Neural progenitor cell (in vitro differentiated cells): ENCODE results near the gene PDF. TPM values are rescaled to one million over a fixed set of nuclear protein-coding genes. Genes with fewer than 3 reads are reported as not detected.

ENCODE experiments used
- DNase-seq: peaks from one replicate; pipeline ENCODE4 v3.0.0-alpha.2; 2016; ENCODE audit warnings: low spot score
- H2AFZ ChIP-seq: fragments of 200-600 bp; sonication (generic); replicated peaks from 2 replicates; pipeline ENCODE4 v1.6.1; 2016; ENCODE audit warnings: antibody characterized with exemption
- H3F3A ChIP-seq: fragments of 200-600 bp; sonication (generic); 2 replicates; pipeline ENCODE4 v1.6.1; 2016; ENCODE audit warnings: antibody characterized with exemption, low read depth
- H3K27ac ChIP-seq: fragments of 200-600 bp; sonication (generic); 2 replicates; pipeline ENCODE4 v1.5.1; 2016; ENCODE audit warnings: mild to moderate bottlenecking
- H3K27me3 ChIP-seq: fragments of 200-600 bp; sonication (generic); 2 replicates; pipeline ENCODE4 v1.6.1; 2016; ENCODE audit warnings: mild to moderate bottlenecking, moderate library complexity
- H3K36me3 ChIP-seq: fragments of 200-600 bp; sonication (generic); 2 replicates; pipeline ENCODE4 v1.5.1; 2016
- H3K4me1 ChIP-seq: fragments of 200-600 bp; sonication (generic); 2 replicates; pipeline ENCODE4 v1.6.1; 2016; ENCODE audit warnings: mixed run types
- H3K4me2 ChIP-seq: fragments of 200-600 bp; sonication (generic); 2 replicates; pipeline ENCODE4 v1.6.1; 2016
- H3K4me3 ChIP-seq: fragments of 200-600 bp; sonication (generic); 2 replicates; pipeline ENCODE4 v1.5.1; 2016
- H3K79me2 ChIP-seq: fragments of 200-600 bp; sonication (generic); 2 replicates; pipeline ENCODE4 v1.6.1; 2016; ENCODE audit warnings: low read depth
- H3K9ac ChIP-seq: fragments of 200-600 bp; sonication (generic); 2 replicates; pipeline ENCODE4 v1.6.1; 2016
- H3K9me3 ChIP-seq: fragments of 200-600 bp; sonication (generic); 2 replicates; pipeline ENCODE4 v1.5.1; 2016; ENCODE audit warnings: low read depth
- H4K20me1 ChIP-seq: fragments of 200-600 bp; sonication (generic); 2 replicates; pipeline ENCODE4 v1.6.1; 2016; ENCODE audit warnings: low read depth
- H3K27ac Mint-ChIP-seq: 3 replicates; pipeline ENCODE4 v1.8.0; 2021; ENCODE audit warnings: mixed read lengths
- H3K27me3 Mint-ChIP-seq: 2 replicates; pipeline ENCODE4 v1.8.0; 2022; ENCODE audit warnings: low read depth, mild to moderate bottlenecking, inconsistent platforms, moderate library complexity, mixed read lengths; ENCODE audit not compliant: insufficient read depth
- H3K36me3 Mint-ChIP-seq: 3 replicates; pipeline ENCODE4 v1.8.0; 2021; ENCODE audit warnings: mixed read lengths
- H3K4me1 Mint-ChIP-seq: 3 replicates; pipeline ENCODE4 v1.8.0; 2021; ENCODE audit warnings: mixed read lengths
- H3K4me3 Mint-ChIP-seq: 3 replicates; pipeline ENCODE4 v1.8.0; 2021; ENCODE audit warnings: mild to moderate bottlenecking, moderate library complexity, mixed read lengths
- H3K9me3 Mint-ChIP-seq: 3 replicates; pipeline ENCODE4 v1.8.0; 2020; ENCODE audit warnings: mixed read lengths
- EZH2 ChIP-seq: fragments of 200-600 bp; sonication (generic); IDR thresholded peaks from 2 replicates; pipeline ENCODE4 v1.6.1; 2017; ENCODE audit warnings: antibody characterized with exemption, mild to moderate bottlenecking, moderate library complexity
- EZH2phosphoT487 ChIP-seq: fragments of 200-600 bp; sonication (generic); IDR thresholded peaks from 2 replicates; pipeline ENCODE4 v1.6.1; 2017; ENCODE audit warnings: antibody characterized with exemption
- total RNA-seq: library from RNA; depleted of rRNA; stranded (reverse); fragments of >200 nt; gene quantifications from 2 replicates; pipeline ENCODE4 v1.2.3, GENCODE V29; 2015; ENCODE audit warnings: low replicate concordance
- TF ChIP-seq, protein P1 (sequence below): fragments of 200-600 bp; sonication (generic); IDR thresholded peaks from 2 replicates; pipeline ENCODE4 v1.5.1; 2017; ENCODE audit warnings: antibody characterized with exemption, mild to moderate bottlenecking

Gene PDF
- total RNA-seq, 1 donor from 2014 or later: 12.9 TPM

DNA sequence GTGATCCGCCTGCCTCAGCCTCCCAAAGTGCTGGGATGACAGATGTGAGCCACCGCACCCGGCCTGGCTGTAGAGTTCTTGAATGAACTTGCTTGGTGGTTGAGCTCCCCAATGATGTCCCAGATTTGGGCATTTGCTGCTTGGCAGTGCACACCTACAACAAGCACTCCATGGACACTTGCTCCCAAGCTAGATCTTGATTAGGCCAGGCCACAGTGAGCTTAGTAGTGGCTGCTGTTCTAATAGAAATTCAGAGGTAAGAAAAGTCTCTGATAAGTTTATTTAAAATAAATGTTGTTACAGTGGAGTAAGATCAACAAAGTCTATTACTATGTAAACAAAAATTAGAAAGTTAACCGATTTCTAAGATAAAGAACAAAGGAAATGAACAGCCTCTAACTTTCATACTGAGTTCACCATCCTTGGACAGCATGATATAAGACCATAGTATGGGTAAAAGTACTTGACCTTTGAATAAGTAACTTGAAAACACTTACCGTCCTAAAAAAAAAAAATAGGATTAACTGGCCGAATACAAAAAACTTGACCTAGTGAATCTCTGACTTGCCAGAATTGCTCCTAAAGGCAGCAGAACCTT is 20.2 kb upstream of the PDF start:
- DNase-seq: no peak
- no peak overlapping the region for H3K27ac Mint-ChIP-seq
- peaks cover 4% of the 10 kb centered on the region for H3K27me3 Mint-ChIP-seq
- Histone ChIP-seq H3K79me2 (no peaks in the 10 kb centered on the region), H4K20me1 (no peaks in the 10 kb centered on the region), H3K4me2 (no peak overlapping the region), H3F3A (peaks cover 4% of the 10 kb centered on the region), H3K27me3 (no peaks in the 10 kb centered on the region), H2AFZ (no peak overlapping the region), H3K4me1 (no peaks in the 10 kb centered on the region), H3K9ac (no peak overlapping the region), H3K36me3 (peaks cover 5% of the 10 kb centered on the region), H3K27ac (no peak overlapping the region), H3K4me3 (no peak overlapping the region), H3K9me3 (no peaks in the 10 kb centered on the region)
- no peaks in the 10 kb centered on the region for H3K4me1 Mint-ChIP-seq
- TF ChIP-seq, protein P1, sequence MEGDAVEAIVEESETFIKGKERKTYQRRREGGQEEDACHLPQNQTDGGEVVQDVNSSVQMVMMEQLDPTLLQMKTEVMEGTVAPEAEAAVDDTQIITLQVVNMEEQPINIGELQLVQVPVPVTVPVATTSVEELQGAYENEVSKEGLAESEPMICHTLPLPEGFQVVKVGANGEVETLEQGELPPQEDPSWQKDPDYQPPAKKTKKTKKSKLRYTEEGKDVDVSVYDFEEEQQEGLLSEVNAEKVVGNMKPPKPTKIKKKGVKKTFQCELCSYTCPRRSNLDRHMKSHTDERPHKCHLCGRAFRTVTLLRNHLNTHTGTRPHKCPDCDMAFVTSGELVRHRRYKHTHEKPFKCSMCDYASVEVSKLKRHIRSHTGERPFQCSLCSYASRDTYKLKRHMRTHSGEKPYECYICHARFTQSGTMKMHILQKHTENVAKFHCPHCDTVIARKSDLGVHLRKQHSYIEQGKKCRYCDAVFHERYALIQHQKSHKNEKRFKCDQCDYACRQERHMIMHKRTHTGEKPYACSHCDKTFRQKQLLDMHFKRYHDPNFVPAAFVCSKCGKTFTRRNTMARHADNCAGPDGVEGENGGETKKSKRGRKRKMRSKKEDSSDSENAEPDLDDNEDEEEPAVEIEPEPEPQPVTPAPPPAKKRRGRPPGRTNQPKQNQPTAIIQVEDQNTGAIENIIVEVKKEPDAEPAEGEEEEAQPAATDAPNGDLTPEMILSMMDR: no peak
- TF ChIP-seq EZH2: no peak
- no peaks in the 10 kb centered on the region for H3K9me3 Mint-ChIP-seq
- peaks cover 5% of the 10 kb centered on the region for H3K36me3 Mint-ChIP-seq
- no peak overlapping the region for H3K4me3 Mint-ChIP-seq

DNA sequence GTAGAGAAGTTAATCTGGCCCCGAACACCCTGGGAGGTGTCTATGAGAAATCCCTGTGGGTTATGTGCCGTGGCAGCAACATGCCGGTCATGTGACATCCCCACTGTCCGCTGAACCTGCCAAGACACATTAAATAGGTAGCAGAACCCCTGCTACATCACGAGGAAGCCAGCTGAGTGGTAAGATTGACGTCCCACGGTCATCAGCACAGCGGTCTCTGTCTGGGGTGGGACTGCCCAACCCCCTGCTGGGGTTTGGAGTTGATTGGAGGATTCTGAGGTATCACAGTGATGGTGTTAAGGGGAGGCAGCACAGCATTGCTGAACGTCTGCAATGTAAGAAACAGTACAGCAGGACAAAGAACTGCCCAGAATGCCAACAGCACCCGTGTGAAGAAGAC is 19.1 kb upstream of the PDF start:
- Histone ChIP-seq H3K4me3 (no peak overlapping the region), H3F3A (peaks cover 4% of the 10 kb centered on the region), H4K20me1 (no peaks in the 10 kb centered on the region), H3K27ac (no peak overlapping the region), H3K4me2 (no peak overlapping the region), H3K9me3 (no peaks in the 10 kb centered on the region), H3K36me3 (no peaks in the 10 kb centered on the region), H3K4me1 (no peaks in the 10 kb centered on the region), H2AFZ (no peak overlapping the region), H3K79me2 (no peaks in the 10 kb centered on the region), H3K27me3 (no peaks in the 10 kb centered on the region), H3K9ac (no peak overlapping the region)
- TF ChIP-seq EZH2 (no peak), EZH2phosphoT487 (no peak)
- TF ChIP-seq, protein P1: no peak
- H3K4me1 Mint-ChIP-seq: no peaks in the 10 kb centered on the region
- no peaks in the 10 kb centered on the region for H3K9me3 Mint-ChIP-seq
- H3K27ac Mint-ChIP-seq: peak overlapping the region; percentile 69
- no peak overlapping the region for H3K4me3 Mint-ChIP-seq
- peaks cover 4% of the 10 kb centered on the region for H3K27me3 Mint-ChIP-seq
- peaks cover 2% of the 10 kb centered on the region for H3K36me3 Mint-ChIP-seq
- DNase-seq: no peak

DNA sequence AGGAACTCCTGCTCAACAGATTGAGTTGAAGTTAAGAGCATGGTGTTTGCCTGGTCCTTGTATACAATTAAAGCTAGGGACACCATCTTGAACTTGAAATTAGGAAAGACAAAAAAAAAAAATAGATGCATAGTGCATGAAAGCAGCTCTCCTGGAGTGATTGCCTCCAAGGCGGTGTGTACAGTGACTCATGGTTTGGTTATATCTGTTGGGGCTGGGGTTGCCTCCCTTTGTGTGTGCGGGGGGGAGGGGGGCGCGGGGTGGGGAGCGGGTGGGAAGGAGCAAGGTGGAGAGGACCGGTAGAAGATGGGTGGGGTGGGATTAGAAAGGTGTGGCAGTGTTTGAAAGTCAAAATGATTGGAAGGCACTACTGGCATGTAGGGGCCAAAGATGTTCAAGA is 17.8 kb upstream of the PDF start:
- Histone ChIP-seq H4K20me1 (no peaks in the 10 kb centered on the region), H3K27ac (no peak overlapping the region), H2AFZ (no peak overlapping the region), H3K79me2 (no peaks in the 10 kb centered on the region), H3K4me2 (no peak overlapping the region), H3K36me3 (no peaks in the 10 kb centered on the region), H3F3A (peaks cover 4% of the 10 kb centered on the region), H3K4me1 (no peaks in the 10 kb centered on the region), H3K9ac (no peak overlapping the region), H3K9me3 (no peaks in the 10 kb centered on the region), H3K27me3 (no peaks in the 10 kb centered on the region), H3K4me3 (no peak overlapping the region)
- Mint-ChIP-seq H3K4me1 (no peaks in the 10 kb centered on the region), H3K27ac (no peak overlapping the region), H3K9me3 (no peaks in the 10 kb centered on the region), H3K36me3 (peaks cover under 1% of the 10 kb centered on the region), H3K4me3 (no peak overlapping the region), H3K27me3 (peaks cover 4% of the 10 kb centered on the region)
- TF ChIP-seq EZH2phosphoT487 (no peak), EZH2 (no peak)
- TF ChIP-seq, protein P1: no peak
- DNase-seq: no peak
